GM18507 (cell line): Measurements from ENCODE around the gene ADAMTS9.

ENCODE experiments used
- DNase-seq: peaks from one replicate; pipeline ENCODE4 v3.0.0; 2011; ENCODE audit warnings: low read depth; ENCODE audit not compliant: insufficient read length; ENCODE audit errors: extremely low spot score
- FAIRE-seq: peaks from 2 replicates; lab custom pipeline; 2011; peaks lifted over from hg19 to GRCh38; lab: Jason Lieb, UNC

ADAMTS9 gene

DNA sequence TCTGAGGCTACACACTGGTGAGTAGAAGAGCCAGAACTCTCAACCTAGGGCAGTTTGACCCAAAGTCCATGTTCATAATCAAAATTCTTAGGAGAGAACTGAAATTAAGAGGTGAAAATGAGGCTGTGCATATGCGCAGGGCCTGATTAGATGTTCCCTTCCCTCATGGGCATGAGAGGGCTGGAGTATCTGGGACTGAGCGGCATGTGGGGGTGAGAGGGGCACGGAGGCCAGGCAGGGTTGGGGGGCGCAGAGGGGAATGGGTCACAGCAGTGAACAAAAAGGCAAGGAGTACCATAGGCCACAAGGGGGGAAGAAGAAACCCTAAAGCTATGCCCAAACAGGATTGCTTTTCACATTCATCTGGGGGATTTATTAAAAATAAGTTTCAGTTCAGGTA, 31.3 kb downstream of the ADAMTS9 start:
- FAIRE-seq (no peak), DNase-seq (no peak)

GRCh38 chr3:64655160-64655559, 32.6 kb downstream of the ADAMTS9 start:
- no peak for DNase-seq

GRCh38 chr3:64654013-64654412, 33.8 kb downstream of the ADAMTS9 start:
- FAIRE-seq = no peak
- no peak for DNase-seq

More at GRCh38 chr3:64655160-64655559, 32.6 kb downstream of the ADAMTS9 start:
- no peak for FAIRE-seq

DNA sequence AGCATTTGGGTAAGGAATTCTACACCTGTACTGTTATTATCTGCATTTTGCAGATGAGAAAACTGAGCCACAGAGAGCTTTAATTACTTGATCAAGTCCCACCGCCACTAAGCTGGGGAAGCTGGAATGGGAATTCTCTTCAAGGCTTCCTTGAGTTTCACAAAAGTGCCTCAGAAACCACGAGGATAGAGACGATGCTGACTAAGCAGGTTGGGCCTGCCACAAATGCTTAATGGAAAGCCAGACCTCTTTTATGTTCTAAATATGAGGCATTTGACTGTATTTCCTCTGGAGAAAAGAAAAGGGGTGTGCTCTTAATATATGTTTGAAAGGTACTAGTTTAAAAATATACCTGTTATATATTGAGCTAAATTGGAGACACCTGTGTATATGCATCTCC, 34.7 kb downstream of the ADAMTS9 start:
- no peak for FAIRE-seq
- DNase-seq = no peak

DNA sequence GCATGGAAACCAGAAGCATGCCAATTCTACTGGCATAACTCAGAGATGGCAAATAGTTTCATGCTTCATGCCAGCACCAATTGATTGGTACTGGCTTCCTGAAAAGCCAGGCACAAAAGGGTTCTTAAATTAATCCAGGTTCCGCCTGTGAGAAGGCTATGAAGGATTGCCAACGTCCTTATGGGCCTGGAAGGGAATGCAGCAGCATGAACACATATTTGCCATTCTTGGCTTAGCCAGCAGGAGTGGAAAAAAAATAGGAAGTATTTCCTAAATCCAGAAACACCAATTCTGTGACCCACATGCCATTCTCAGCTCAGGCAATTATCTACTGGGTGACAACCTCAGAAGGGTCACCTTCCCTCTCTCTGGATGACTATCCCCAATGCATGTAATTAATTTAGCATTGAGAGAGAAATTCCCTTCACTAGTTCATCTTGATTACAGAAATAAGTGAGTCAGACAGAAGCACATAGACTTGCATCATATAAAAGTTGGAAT, 36.0 kb downstream of the ADAMTS9 start:
- FAIRE-seq (no peak), DNase-seq (no peak)

DNA sequence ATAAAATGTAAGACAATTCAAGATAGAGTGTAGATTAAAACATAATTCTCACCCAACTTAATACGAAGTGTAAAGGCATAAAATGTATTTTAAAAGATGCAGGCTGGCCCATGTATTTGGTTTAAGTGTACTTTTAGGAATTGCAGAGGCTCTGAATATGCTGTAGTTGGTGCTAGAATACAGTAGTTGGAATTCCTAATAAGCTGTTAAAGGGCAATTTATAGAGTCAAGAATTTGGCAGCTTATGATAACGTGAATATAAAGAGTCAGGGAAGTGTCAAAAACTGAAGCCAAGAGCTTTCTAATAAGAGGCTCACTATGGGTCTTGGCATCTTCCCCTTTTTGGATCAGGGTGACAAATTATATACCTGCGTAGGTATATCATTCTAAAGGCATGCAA, 36.5 kb downstream of the ADAMTS9 start:
- DNase-seq = no peak
- no peak for FAIRE-seq

- no peak for FAIRE-seq
- DNase-seq = no peak
Observed at GRCh38 chr3:64650715-64651114, 37.1 kb downstream of the ADAMTS9 start.

DNA sequence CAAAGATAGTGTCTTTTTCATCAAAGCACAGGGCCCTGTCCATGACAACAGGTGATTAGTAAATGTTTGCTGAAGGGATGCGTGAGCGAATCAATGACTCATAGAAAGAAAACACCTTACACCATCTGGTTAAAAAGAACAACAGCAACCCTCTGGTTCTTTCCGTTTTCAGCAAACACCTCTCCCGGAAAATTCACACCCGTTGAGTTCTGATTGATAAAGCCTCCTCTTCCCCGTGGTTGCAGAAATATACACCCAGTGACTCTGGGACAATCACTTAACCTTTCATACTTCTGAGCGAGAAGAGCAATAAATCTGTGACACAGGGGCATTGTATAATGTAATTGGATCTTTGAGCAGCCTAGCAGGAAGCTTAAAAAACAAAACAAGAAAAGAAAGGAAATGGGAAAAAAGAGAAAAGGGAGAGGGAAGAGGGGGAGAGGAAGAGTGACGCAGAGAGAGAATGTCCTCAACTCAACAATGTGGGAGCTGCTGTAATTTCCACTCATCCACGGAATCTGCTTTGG, 37.6 kb downstream of the ADAMTS9 start:
- no peak for FAIRE-seq
- no peak for DNase-seq

DNA sequence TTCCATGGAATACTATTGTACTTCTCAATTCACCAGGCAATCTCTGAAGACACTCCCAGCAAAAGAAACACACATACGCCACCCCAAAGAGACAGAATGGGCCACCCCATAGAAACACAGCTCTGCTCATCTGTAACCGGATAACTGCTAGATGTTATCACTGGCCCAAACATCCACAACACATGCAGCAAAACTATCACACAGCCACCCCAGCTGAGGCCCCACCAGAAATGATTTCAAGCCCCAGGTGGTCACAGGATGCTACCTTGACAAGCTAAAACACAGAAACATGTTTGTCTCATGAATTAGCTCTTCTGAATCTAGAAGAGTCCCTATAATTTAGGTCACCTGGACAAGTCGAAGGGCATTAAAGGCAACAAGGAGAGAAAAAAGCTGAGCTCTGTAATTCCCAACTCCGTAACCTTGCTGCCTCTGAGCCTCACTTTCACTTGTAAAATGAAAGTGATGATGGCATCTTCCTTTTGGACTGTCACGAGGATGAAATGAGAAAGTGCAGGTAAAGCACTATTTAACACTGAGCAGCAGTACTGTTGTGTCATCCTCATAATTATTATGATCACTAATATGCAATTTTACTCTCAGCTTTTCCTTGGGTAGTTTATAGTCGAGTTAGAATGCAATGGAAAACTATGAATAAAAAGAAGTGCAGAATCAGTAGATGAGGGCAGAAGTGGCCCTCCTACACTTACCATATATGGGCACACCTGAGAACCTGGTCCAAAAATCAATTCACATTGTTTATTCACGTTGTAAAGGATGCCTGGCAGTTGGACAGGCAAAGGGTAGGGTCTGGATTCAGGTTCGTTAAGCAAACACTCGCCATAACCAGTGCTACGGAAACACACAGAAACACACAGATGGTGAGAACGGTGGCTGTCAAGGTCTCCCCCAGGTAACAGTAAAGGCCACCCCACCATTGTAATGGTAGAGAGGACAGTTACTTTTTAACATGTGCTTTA, 38.6 kb downstream of the ADAMTS9 start:
- FAIRE-seq = no peak
- DNase-seq = no peak

DNA sequence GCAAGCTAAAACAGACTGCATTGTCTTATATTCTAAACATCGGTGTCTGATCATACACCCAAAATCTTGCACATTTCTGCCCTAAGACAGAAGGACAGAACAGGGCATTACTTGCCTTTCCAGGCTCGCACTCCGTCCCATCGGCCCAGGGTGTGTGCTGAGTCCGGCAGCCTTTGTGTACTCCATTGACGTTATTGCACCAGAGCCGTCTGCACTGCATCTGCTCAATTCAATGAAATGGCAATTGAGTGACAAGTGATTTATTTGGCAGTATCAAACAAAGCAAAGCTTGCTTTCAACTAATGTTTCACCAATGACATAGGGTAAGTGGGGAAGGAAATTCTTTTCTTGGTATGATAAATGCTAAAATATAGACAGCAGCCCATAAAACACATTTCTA, 40.0 kb downstream of the ADAMTS9 start:
- no peak for FAIRE-seq
- DNase-seq = no peak

- FAIRE-seq = no peak
Observed at GRCh38 chr3:64645243-64645642, 42.6 kb downstream of the ADAMTS9 start.

GRCh38 chr3:64644483-64644882, 43.3 kb downstream of the ADAMTS9 start:
- FAIRE-seq = no peak

More at GRCh38 chr3:64645243-64645642, 42.6 kb downstream of the ADAMTS9 start:
- DNase-seq = no peak

GRCh38 chr3:64642327-64643151, 45.3 kb downstream of the ADAMTS9 start:
- no peak for FAIRE-seq
- DNase-seq = no peak

More at GRCh38 chr3:64644483-64644882, 43.3 kb downstream of the ADAMTS9 start:
- DNase-seq = no peak

GRCh38 chr3:64638981-64639481, 48.8 kb downstream of the ADAMTS9 start:
- DNase-seq (no peak), FAIRE-seq (no peak)

GRCh38 chr3:64638511-64638910, 49.3 kb downstream of the ADAMTS9 start:
- FAIRE-seq (no peak), DNase-seq (no peak)

DNA sequence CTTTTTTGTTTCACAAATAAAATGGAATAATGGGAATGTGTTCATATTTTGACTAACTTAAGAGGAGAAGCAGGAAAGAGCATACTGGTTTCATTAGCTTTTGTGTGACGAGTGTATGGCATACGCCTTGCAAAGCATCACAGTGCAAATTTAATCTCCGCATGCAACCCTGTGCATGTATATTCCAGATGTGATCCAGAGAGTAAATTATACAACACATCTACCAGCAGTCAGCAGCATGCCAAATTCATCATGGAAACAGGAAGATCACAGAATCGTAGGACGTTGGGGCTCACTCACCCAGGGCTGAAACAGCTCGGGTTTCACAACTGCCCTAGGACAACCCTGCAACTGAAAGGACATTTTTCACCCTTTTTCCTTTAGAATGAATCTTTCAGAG, 53.4 kb downstream of the ADAMTS9 start:
- no peak for FAIRE-seq

DNA sequence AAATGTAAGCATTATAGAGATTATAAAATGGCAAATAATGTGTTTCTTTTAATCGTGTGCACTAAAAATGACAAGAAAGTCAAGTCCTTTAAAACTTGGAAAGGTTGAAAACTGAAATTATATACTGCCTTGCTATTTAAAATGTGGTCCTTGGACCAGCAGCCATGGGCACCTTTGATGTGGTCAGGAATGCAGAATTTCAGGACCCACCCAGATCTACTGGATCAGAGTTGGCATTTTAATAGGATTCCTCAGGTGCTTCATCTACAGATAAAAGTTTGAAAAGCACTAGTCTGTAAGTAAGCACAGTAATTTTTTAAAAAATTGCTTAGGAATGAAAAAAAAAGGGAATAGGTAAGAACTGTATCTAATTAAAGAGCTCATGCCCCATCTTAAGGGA, 55.8 kb downstream of the ADAMTS9 start:
- FAIRE-seq (no peak), DNase-seq (no peak)

More for the DNA sequence above, 53.4 kb downstream of the ADAMTS9 start:
- DNase-seq = no peak

- no peak for DNase-seq
- no peak for FAIRE-seq
Observed at GRCh38 chr3:64627471-64628321, 60.1 kb downstream of the ADAMTS9 start.

DNA sequence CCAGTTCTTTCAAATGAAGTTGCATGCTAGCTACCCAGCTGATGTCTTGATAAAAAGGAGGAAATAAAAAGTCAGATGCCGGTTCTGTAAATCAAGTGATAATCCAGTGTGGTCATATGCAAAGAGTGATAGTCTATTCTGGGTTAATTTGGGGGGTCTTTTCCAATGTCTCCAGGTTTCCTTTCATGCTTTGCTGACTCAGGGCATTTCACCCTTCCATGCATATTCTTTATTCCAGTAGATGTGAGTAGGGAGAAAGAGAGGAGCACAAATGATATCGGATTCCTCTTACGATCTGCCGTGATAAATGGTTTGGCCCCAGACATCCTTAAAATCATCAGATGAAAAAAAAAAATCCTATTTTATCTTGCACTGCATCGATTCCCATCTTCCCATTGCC, 60.8 kb downstream of the ADAMTS9 start:
- FAIRE-seq (no peak), DNase-seq (no peak)
